Gastroesophageal sphincter (tissue), 3 donors: ENCODE data around the gene SPOCK2.

ENCODE experiments used
- CTCF ChIP-seq, 4 experiments: fragments of 200-600 bp in 2 of 4; fragments of 450-650 bp in 2 of 4; sonication (generic) in 1 of 4; IDR thresholded peaks; one replicate each; pipeline ENCODE4 v1.5.1; 2017 to 2019; ENCODE audit warnings: antibody characterized with exemption in 4 of 4, mild to moderate bottlenecking in 2 of 4, moderate library complexity in 2 of 4
- EP300 ChIP-seq: sonication (generic); formaldehyde crosslinking; IDR thresholded peaks from one replicate; pipeline ENCODE4 v1.6.1; 2017; ENCODE audit warnings: antibody characterized with exemption, mild to moderate bottlenecking

GRCh38 chr10:72011976-72012512 lies 76.3 kb downstream of the SPOCK2 start:
- TF ChIP-seq CTCF (IDR thresholded peaks at IDR 0.05) (no peak), EP300 (no peak)
